MCF 10A (cell line): ENCODE results near the gene CHST1. TPM values are rescaled to one million over a fixed set of nuclear protein-coding genes. Genes with fewer than 3 reads are reported as not detected.

ENCODE experiments used
- BruUV-seq: library from RNA; stranded (reverse); fragments of 400-500 nt; replicated peaks from 2 replicates; lab custom pipeline; 2021; lab: Mats Ljungman, UMichigan
- CTCF ChIA-PET: fragments of 300-600 bp; sonication (Branson Sonifier 250); formaldehyde crosslinking; extraction: SDS; loops from one replicate; lab custom pipeline; 2021; ENCODE audit warnings: antibody characterized with exemption, inconsistent platforms; lab: Yijun Ruan, JAX
- POLR2A ChIA-PET: fragments of 300-600, 350-650 bp; sonication (Branson Sonifier 250); formaldehyde crosslinking; extraction: SDS; loops from one replicate; lab custom pipeline; 2020; ENCODE audit warnings: antibody characterized with exemption, inconsistent platforms; lab: Yijun Ruan, JAX
- DNase-seq: peaks from one replicate; pipeline ENCODE4 v3.0.0-alpha.2; 2018; ENCODE audit not compliant: unreplicated experiment
- H3K27ac Mint-ChIP-seq: one replicate; pipeline ENCODE4 v1.8.0; 2022; ENCODE audit warnings: mild to moderate bottlenecking, low read depth, mixed read lengths; ENCODE audit not compliant: unreplicated experiment
- H3K27me3 Mint-ChIP-seq: one replicate; pipeline ENCODE4 v1.8.0; 2022; ENCODE audit warnings: mixed read lengths; ENCODE audit not compliant: insufficient read depth, unreplicated experiment
- H3K36me3 Mint-ChIP-seq: one replicate; pipeline ENCODE4 v1.8.0; 2022; ENCODE audit warnings: mild to moderate bottlenecking, moderate library complexity, mixed read lengths; ENCODE audit not compliant: insufficient read depth, unreplicated experiment
- H3K4me1 Mint-ChIP-seq: one replicate; pipeline ENCODE4 v1.8.0; 2022; ENCODE audit warnings: mixed read lengths; ENCODE audit not compliant: insufficient read depth, unreplicated experiment
- H3K4me3 Mint-ChIP-seq: one replicate; pipeline ENCODE4 v1.8.0; 2022; ENCODE audit warnings: mild to moderate bottlenecking, moderate library complexity, mixed read lengths; ENCODE audit not compliant: unreplicated experiment
- H3K9me3 Mint-ChIP-seq: one replicate; pipeline ENCODE4 v1.8.0; 2022; ENCODE audit warnings: mixed read lengths; ENCODE audit not compliant: unreplicated experiment
- CTCF ChIP-seq: fragments of 200-600 bp; IDR thresholded peaks from one replicate; pipeline ENCODE4 v1.8.0; 2022; ENCODE audit warnings: antibody characterized with exemption, mild to moderate bottlenecking; ENCODE audit not compliant: unreplicated experiment
- intact Hi-C: fragments of 100-400 bp; cut with micrococcal nuclease; formaldehyde crosslinking; loops from 2 replicates; pipeline ENCODE4 v1.14.1; 2022
- total RNA-seq: library from RNA; stranded (reverse); gene quantifications from 2 replicates; pipeline ENCODE4 v1.2.3, GENCODE V29; 2022

Gene CHST1
- total RNA-seq, 1 experiment from 2014 or later, result not detected

GRCh38 chr11:45685964-45686537, 20.6 kb upstream of the CHST1 start:
- no peak overlapping the region for H3K4me3 Mint-ChIP-seq
- H3K4me1 Mint-ChIP-seq, result no peaks in the 10 kb centered on the region
- no peak for TF ChIP-seq CTCF
- H3K27ac Mint-ChIP-seq, result no peak overlapping the region
- H3K36me3 Mint-ChIP-seq, result peaks cover 5% of the 10 kb centered on the region
- no peaks in the 10 kb centered on the region for H3K9me3 Mint-ChIP-seq
- peaks cover 30% of the 10 kb centered on the region for H3K27me3 Mint-ChIP-seq
- DNase-seq, result no peak
- ChIA-PET POLR2A (no interaction called here), CTCF (interaction anchor here (0.8 kb wide), 2 partner anchors 31 to 86 kb away, joined by 3 read pairs; no protein-coding TSS in a partner anchor)
- BruUV-seq, result no TSS peak
- intact Hi-C loops, result no loop called here

DNA sequence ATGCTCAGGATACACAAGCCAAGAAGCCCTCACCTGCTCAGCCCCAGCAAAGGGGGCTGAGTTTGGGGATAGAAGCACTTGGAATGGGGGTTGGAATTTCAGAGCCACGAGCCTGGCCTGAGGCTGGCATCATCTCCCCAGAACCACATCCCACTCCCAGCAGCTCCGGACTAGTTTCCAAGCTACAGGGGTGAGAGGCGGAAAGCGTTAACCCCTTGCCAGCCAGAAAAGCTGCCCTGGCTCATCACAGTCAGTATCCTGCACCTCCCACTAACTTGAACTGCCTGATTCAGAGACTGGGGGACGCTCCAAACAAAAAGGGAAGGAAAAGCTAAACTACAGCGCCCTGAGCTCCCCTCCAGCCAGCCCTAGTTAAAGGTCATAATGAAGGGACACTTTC, 19.0 kb upstream of the CHST1 start:
- Mint-ChIP-seq H3K9me3 (no peaks in the 10 kb centered on the region), H3K4me1 (no peaks in the 10 kb centered on the region), H3K4me3 (no peak overlapping the region), H3K27ac (no peak overlapping the region), H3K27me3 (peaks cover 29% of the 10 kb centered on the region), H3K36me3 (peaks cover 5% of the 10 kb centered on the region)
- intact Hi-C loops, result no loop called here
- DNase-seq, result no peak
- POLR2A ChIA-PET, result no interaction called here
- no TSS peak for BruUV-seq
- TF ChIP-seq CTCF, result no peak
- CTCF ChIA-PET, result no interaction called here

DNA sequence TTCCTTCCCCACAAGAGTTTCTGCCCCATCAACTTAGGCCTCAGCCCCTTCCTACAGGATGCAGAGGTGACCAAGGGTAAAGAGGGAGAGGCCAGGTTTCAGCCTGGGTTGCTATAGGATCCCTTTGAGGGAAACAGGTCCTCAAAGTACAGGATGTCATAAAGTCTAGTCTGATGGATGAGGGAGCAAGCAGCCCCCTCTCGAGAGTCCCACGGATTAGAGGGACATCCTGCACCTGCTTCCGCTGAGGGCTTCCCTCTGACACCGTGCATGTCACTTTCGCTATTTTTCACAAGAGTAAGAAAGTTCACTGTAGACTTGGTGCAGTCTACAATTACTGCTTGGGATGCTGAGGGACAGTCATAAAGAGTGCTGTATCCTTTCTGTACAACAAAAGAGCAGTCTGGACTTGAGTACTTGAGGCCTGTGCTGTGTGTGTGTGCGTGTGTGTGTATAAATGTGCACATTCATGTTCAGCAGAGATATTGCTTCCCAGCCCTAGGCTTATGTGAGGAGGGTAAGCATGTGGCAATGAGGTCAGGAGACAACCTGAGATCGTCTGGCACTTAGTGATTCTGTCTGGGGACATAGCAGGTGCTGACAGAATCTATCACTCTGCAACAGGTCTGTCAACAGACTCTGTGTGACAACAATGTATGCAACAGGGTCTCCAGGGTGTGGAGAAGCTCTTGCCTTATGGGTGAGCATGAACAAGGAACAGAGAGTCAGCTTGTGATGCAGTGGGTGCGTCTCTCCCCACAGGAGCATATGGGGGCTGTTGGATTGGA, 18.0 kb upstream of the CHST1 start:
- peaks cover 29% of the 10 kb centered on the region for H3K27me3 Mint-ChIP-seq
- no peak overlapping the region for H3K4me3 Mint-ChIP-seq
- H3K9me3 Mint-ChIP-seq, result no peaks in the 10 kb centered on the region
- ChIA-PET POLR2A (no interaction called here), CTCF (no interaction called here)
- peaks cover 5% of the 10 kb centered on the region for H3K36me3 Mint-ChIP-seq
- no peak for DNase-seq
- TF ChIP-seq CTCF, result no peak
- H3K27ac Mint-ChIP-seq, result no peak overlapping the region
- intact Hi-C loops, result no loop called here
- no peaks in the 10 kb centered on the region for H3K4me1 Mint-ChIP-seq
- BruUV-seq, result no TSS peak

GRCh38 chr11:45679806-45680205, 14.4 kb upstream of the CHST1 start:
- no peaks in the 10 kb centered on the region for H3K27me3 Mint-ChIP-seq
- H3K4me3 Mint-ChIP-seq, result no peak overlapping the region
- no peak for TF ChIP-seq CTCF
- intact Hi-C loops, result no loop called here
- no peak overlapping the region for H3K27ac Mint-ChIP-seq
- H3K4me1 Mint-ChIP-seq, result no peaks in the 10 kb centered on the region
- BruUV-seq, result no TSS peak
- H3K36me3 Mint-ChIP-seq, result no peaks in the 10 kb centered on the region
- ChIA-PET POLR2A (interaction anchor here (1.0 kb wide), 1 partner anchor 21 kb away, joined by 4 read pairs; no protein-coding TSS in a partner anchor), CTCF (interaction anchor here (1.7 to 2.9 kb wide), 2 partner anchors 24 to 91 kb away, joined by 6 to 14 read pairs; no protein-coding TSS in a partner anchor)
- H3K9me3 Mint-ChIP-seq, result no peaks in the 10 kb centered on the region
- DNase-seq, result no peak
